PC-9 (cell line): ENCODE results near the gene ZNF384. TPM values are rescaled to one million over a fixed set of nuclear protein-coding genes. Genes with fewer than 3 reads are reported as not detected.

Experiments
- BruUV-seq: library from RNA; stranded (reverse); fragments of 400-500 nt; replicated peaks from 2 replicates; lab custom pipeline; 2021; lab: Mats Ljungman, UMichigan
- CTCF ChIA-PET: fragments of 300-600 bp; sonication (Branson Sonifier 250); formaldehyde crosslinking; loops from one replicate; lab custom pipeline; 2022; ENCODE audit warnings: antibody characterized with exemption; lab: Charles Lee
- POLR2A ChIA-PET: fragments of 300-600 bp; sonication (Branson Sonifier 250); formaldehyde crosslinking; loops from one replicate; lab custom pipeline; 2022; ENCODE audit warnings: antibody characterized with exemption; ENCODE audit not compliant: unreplicated experiment; lab: Charles Lee
- DNase-seq, 2 experiments: peaks; one replicate each; pipeline versions ENCODE4 v3.0.0 to v3.0.0-alpha.2; 2015 to 2022; ENCODE audit warnings: mixed read lengths in 1 of 2
- H2AFZ ChIP-seq: fragments of 200-600 bp; sonication (generic); 2 replicates; pipeline ENCODE4 v1.8.1; 2017; ENCODE audit warnings: antibody characterized with exemption
- H3F3A ChIP-seq: fragments of 200-600 bp; sonication (generic); 2 replicates; pipeline ENCODE4 v1.8.1; 2017; ENCODE audit warnings: antibody characterized with exemption, mild to moderate bottlenecking, low read depth; ENCODE audit not compliant: insufficient read depth
- H3K27ac ChIP-seq: fragments of 200-600 bp; sonication (generic); 2 replicates; pipeline ENCODE4 v1.6.1; 2016; ENCODE audit warnings: mixed run types
- H3K27me3 ChIP-seq: fragments of 200-600 bp; sonication (generic); 2 replicates; pipeline ENCODE4 v1.6.1; 2016; ENCODE audit warnings: low read depth, mixed run types; ENCODE audit not compliant: insufficient read depth
- H3K36me3 ChIP-seq: fragments of 200-600 bp; sonication (generic); 2 replicates; pipeline ENCODE4 v1.6.1; 2016; ENCODE audit warnings: low read depth, mixed run types
- H3K4me1 ChIP-seq: fragments of 200-600 bp; sonication (generic); replicated peaks from 2 replicates; pipeline ENCODE4 v1.6.1; 2016; ENCODE audit warnings: mixed run types; ENCODE audit not compliant: insufficient read depth
- H3K4me2 ChIP-seq: fragments of 200-600 bp; sonication (generic); 2 replicates; pipeline ENCODE4 v1.6.1; 2017; ENCODE audit warnings: mixed run types
- H3K4me3 ChIP-seq: fragments of 200-600 bp; sonication (generic); 2 replicates; pipeline ENCODE4 v1.6.1; 2016; ENCODE audit warnings: mixed run types
- H3K79me2 ChIP-seq: fragments of 200-600 bp; sonication (generic); 2 replicates; pipeline ENCODE4 v1.6.1; 2017; ENCODE audit warnings: low read depth, mixed run types
- H3K9me2 ChIP-seq: fragments of 200-600 bp; sonication (generic); 2 replicates; pipeline ENCODE4 v1.8.1; 2017; ENCODE audit warnings: mild to moderate bottlenecking; ENCODE audit not compliant: insufficient read depth
- H3K9me3 ChIP-seq: fragments of 200-600 bp; sonication (generic); 2 replicates; pipeline ENCODE4 v1.8.1; 2016; ENCODE audit warnings: low read depth; ENCODE audit not compliant: insufficient read depth
- H4K20me1 ChIP-seq: fragments of 200-600 bp; sonication (generic); 2 replicates; pipeline ENCODE4 v1.8.1; 2017; ENCODE audit not compliant: insufficient read depth
- EZH2 ChIP-seq: fragments of 200-600 bp; sonication (generic); IDR thresholded peaks from 2 replicates; pipeline ENCODE4 v1.8.0; 2017; ENCODE audit warnings: antibody characterized with exemption, low read depth
- intact Hi-C: fragments of 100-400 bp; cut with micrococcal nuclease; formaldehyde crosslinking; loops from one replicate; pipeline ENCODE4 v1.10.0; 2022; ENCODE audit not compliant: unreplicated experiment
- total RNA-seq: library from RNA; stranded (reverse); gene quantifications from 2 replicates; pipeline ENCODE4 v1.2.3, GENCODE V29; 2021
- TF ChIP-seq, protein P1 (sequence below): fragments of 200-600 bp; sonication (generic); conservative IDR thresholded peaks from 2 replicates; pipeline ENCODE4 v1.6.1; 2017; ENCODE audit warnings: mixed run types, antibody characterized with exemption, mild to moderate bottlenecking, moderate library complexity

ZNF384 gene
- total RNA-seq, 1 experiment from 2014 or later: 106 TPM

- Histone ChIP-seq H3K4me2 (no peak overlapping the region), H3K36me3 (no peaks in the 10 kb centered on the region), H3K27ac (no peak overlapping the region), H3K79me2 (no peaks in the 10 kb centered on the region), H3K27me3 (peaks cover 60% of the 10 kb centered on the region), H4K20me1 (no peaks in the 10 kb centered on the region), H3K4me3 (no peak overlapping the region), H3F3A (peaks cover 10% of the 10 kb centered on the region), H3K4me1 (no peaks in the 10 kb centered on the region), H3K9me2 (no peaks in the 10 kb centered on the region), H2AFZ (no peak overlapping the region), H3K9me3 (no peaks in the 10 kb centered on the region)
- POLR2A ChIA-PET: interaction anchor here (0.6 to 0.7 kb wide), 2 partner anchors 322 to 392 kb away, joined by 3 to 5 read pairs; no protein-coding TSS in a partner anchor
- BruUV-seq: no TSS peak
- CTCF ChIA-PET: no interaction called here
- intact Hi-C loops: loop anchor here (10.0 kb wide), 1 partner anchor 715 kb away; no protein-coding TSS in a partner anchor
- TF ChIP-seq, protein P1, sequence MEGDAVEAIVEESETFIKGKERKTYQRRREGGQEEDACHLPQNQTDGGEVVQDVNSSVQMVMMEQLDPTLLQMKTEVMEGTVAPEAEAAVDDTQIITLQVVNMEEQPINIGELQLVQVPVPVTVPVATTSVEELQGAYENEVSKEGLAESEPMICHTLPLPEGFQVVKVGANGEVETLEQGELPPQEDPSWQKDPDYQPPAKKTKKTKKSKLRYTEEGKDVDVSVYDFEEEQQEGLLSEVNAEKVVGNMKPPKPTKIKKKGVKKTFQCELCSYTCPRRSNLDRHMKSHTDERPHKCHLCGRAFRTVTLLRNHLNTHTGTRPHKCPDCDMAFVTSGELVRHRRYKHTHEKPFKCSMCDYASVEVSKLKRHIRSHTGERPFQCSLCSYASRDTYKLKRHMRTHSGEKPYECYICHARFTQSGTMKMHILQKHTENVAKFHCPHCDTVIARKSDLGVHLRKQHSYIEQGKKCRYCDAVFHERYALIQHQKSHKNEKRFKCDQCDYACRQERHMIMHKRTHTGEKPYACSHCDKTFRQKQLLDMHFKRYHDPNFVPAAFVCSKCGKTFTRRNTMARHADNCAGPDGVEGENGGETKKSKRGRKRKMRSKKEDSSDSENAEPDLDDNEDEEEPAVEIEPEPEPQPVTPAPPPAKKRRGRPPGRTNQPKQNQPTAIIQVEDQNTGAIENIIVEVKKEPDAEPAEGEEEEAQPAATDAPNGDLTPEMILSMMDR: no peak
- TF ChIP-seq EZH2: no peak
- no peak for DNase-seq
These were observed 10.2 kb upstream of the ZNF384 start for GRCh38 chr12:6699259-6699988.

GRCh38 chr12:6698352-6699046, 9.3 kb upstream of the ZNF384 start:
- POLR2A ChIA-PET: interaction anchor here (0.6 kb wide), 2 partner anchors 182 to 391 kb away, joined by 4 to 5 read pairs; no protein-coding TSS in a partner anchor
- Histone ChIP-seq H3K4me1 (no peaks in the 10 kb centered on the region), H3F3A (peaks cover 10% of the 10 kb centered on the region), H3K9me3 (no peaks in the 10 kb centered on the region), H3K36me3 (no peaks in the 10 kb centered on the region), H4K20me1 (no peaks in the 10 kb centered on the region), H3K27me3 (peaks cover 51% of the 10 kb centered on the region), H3K79me2 (no peaks in the 10 kb centered on the region), H3K9me2 (no peaks in the 10 kb centered on the region), H3K27ac (no peak overlapping the region), H3K4me3 (no peak overlapping the region), H3K4me2 (no peak overlapping the region), H2AFZ (no peak overlapping the region)
- intact Hi-C loops: loop anchor here (1.0 to 10.0 kb wide), 2 partner anchors 81 to 714 kb away; no protein-coding TSS in a partner anchor
- TF ChIP-seq, protein P1: no peak
- TF ChIP-seq EZH2: no peak
- CTCF ChIA-PET: interaction anchor here (0.5 to 1.0 kb wide), 6 partner anchors 10 to 135 kb away, joined by 3 to 15 read pairs (median 5); no protein-coding TSS in a partner anchor
- DNase-seq: no peak
- no TSS peak for BruUV-seq

- no peak for TF ChIP-seq EZH2
- TF ChIP-seq, protein P1: peak; percentile 74
- peak; percentile 43 to 68 for DNase-seq
- no TSS peak for BruUV-seq
These were observed 8.6 kb upstream of the ZNF384 start for GRCh38 chr12:6697584-6698351.

More at GRCh38 chr12:6697584-6698351, 8.6 kb upstream of the ZNF384 start:
- H3K4me3 ChIP-seq: no peak overlapping the region
- H3F3A ChIP-seq: peaks cover 10% of the 10 kb centered on the region
- H3K4me2 ChIP-seq: no peak overlapping the region
- no peaks in the 10 kb centered on the region for H3K9me3 ChIP-seq
- H3K4me1 ChIP-seq: no peaks in the 10 kb centered on the region
- no peaks in the 10 kb centered on the region for H3K79me2 ChIP-seq
- H3K27me3 ChIP-seq: peaks cover 43% of the 10 kb centered on the region
- ChIA-PET POLR2A (interaction anchor here (0.6 kb wide), 2 partner anchors 55 to 183 kb away, joined by 4 to 5 read pairs; partner anchors contain the start of gene MLF2), CTCF (interaction anchor here (0.5 to 1.0 kb wide), 3 partner anchors 9 to 107 kb away, joined by 3 to 15 read pairs (median 4); no protein-coding TSS in a partner anchor)
- H3K36me3 ChIP-seq: no peaks in the 10 kb centered on the region
- H2AFZ ChIP-seq: no peak overlapping the region
- intact Hi-C loops: loop anchor here (1.0 to 10.0 kb wide), 3 partner anchors 80 to 713 kb away; no protein-coding TSS in a partner anchor
- H3K27ac ChIP-seq: no peak overlapping the region
- no peaks in the 10 kb centered on the region for H4K20me1 ChIP-seq
- no peaks in the 10 kb centered on the region for H3K9me2 ChIP-seq
